H1 (cell line): ENCODE results near the gene RD3L. TPM values are rescaled to one million over a fixed set of nuclear protein-coding genes. Genes with fewer than 3 reads are reported as not detected.

Experiments used
- polyA plus RNA-seq, 7 experiments: library from polyadenylated mRNA; depleted of rRNA in 3 of 7; stranded (reverse) in 5 of 7; unstranded in 2 of 7; fragments of >200 nt in 5 of 7; fragments of 200-250 nt in 2 of 7; gene quantifications; 1 replicate in 5 of 7; 2 replicates in 1 of 7; 4 replicates in 1 of 7; pipeline versions ENCODE4 v1.2.1 to v1.2.3, GENCODE V29; 2011 to 2013; ENCODE audit warnings: missing spikeins in 2 of 7, mixed read lengths in 2 of 7
- total RNA-seq: library from RNA; stranded (reverse); fragmentation: NEBNext Ultra II Directional; extraction: Animal tissue kit (Norgen Biotek cat#: 25700); gene quantifications from 2 replicates; pipeline ENCODE4 v1.2.1, GENCODE V29; 2021
- TF ChIP-seq, protein P1 (sequence below): IDR thresholded peaks from 2 replicates; pipeline ENCODE4 v1.6.1; 2012; ENCODE audit warnings: inconsistent platforms

The RD3L gene
- total and polyA plus RNA-seq, 2 of the 8 experiments (the other 6 are each of a cell fraction or from before 2014, with no cell fraction given), result not detected

DNA sequence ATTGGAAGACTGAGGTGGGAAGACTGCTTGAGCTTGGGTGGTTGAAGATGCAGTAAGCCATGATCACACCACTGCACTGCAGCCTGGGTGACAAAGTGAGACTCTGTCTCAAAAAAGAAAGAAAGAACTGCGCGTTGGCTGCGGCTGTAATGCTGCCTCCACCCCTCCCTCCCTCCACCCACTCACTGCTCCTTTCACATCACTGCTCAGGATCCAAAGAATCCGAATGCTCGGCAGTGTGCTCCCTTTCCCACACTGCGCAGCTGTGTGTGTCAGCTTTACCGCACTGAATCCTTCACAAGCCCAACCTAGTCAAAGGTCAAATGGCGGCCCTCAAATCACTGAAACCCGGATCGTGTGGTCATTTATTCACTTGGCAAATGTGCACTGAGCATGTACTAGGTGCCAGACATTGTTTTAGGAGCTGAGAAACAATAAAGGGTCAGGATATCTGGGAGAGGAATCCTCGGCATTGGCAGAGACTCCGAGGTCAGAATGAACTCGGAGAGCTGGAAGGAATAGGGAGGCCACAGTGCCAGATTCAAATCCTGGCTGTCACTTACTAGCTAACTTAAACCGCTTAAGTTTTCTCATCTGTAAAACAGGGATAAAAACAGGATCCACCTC, 25.6 kb downstream of the RD3L start (continued):
- TF ChIP-seq, protein P1, sequence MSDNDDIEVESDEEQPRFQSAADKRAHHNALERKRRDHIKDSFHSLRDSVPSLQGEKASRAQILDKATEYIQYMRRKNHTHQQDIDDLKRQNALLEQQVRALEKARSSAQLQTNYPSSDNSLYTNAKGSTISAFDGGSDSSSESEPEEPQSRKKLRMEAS, result no peak
